Activated B cell treated with CpG ODN at 0.5 μM for 24 hours (primary cell): Measurements from ENCODE around the gene PNMT. TPM values are rescaled to one million over a fixed set of nuclear protein-coding genes. Genes with fewer than 3 reads are reported as not detected.

Source experiments
- ATAC-seq: fragments of 200-7000 bp; cut with Tn5 transposase; one replicate; pipeline ENCODE4 v1.10.0; 2021; ENCODE audit warnings: low read depth, mild to moderate bottlenecking, moderate library complexity
- CTCF ChIA-PET: fragments of 350-600 bp; sonication (Branson Sonifier 250); formaldehyde crosslinking; loops from one replicate; lab custom pipeline; 2021; ENCODE audit warnings: antibody characterized with exemption; lab: Charles Lee
- POLR2A ChIA-PET: fragments of 350-600 bp; sonication (Branson Sonifier 250); formaldehyde crosslinking; loops from one replicate; lab custom pipeline; 2021; ENCODE audit warnings: antibody characterized with exemption; lab: Charles Lee
- DNase-seq: peaks from one replicate; pipeline ENCODE4 v3.0.0; 2022
- H3K27ac Mint-ChIP-seq: one replicate; pipeline ENCODE4 v1.8.0; 2020; ENCODE audit warnings: mixed read lengths
- H3K27me3 Mint-ChIP-seq: one replicate; pipeline ENCODE4 v1.8.0; 2021; ENCODE audit warnings: mixed read lengths
- H3K36me3 Mint-ChIP-seq: one replicate; pipeline ENCODE4 v1.8.0; 2021; ENCODE audit warnings: low read depth, mixed read lengths
- H3K4me1 Mint-ChIP-seq: one replicate; pipeline ENCODE4 v1.8.0; 2021; ENCODE audit warnings: mixed read lengths
- H3K4me3 Mint-ChIP-seq: one replicate; pipeline ENCODE4 v1.8.0; 2020; ENCODE audit warnings: mild to moderate bottlenecking, mixed read lengths
- H3K9me3 Mint-ChIP-seq: one replicate; pipeline ENCODE4 v1.8.0; 2020; ENCODE audit warnings: mixed read lengths
- CTCF ChIP-seq: fragments of 200-600 bp; IDR thresholded peaks from one replicate; pipeline ENCODE4 v1.8.0; 2022; ENCODE audit warnings: antibody characterized with exemption, mild to moderate bottlenecking
- intact Hi-C: fragments of 100-400 bp; cut with micrococcal nuclease; formaldehyde crosslinking; loops from one replicate; pipeline ENCODE4 v1.15.1; 2024
- total RNA-seq: library from RNA; stranded (reverse); gene quantifications from 2 replicates; pipeline ENCODE4 v1.2.3, GENCODE V29; 2022

PNMT gene
- total RNA-seq, 1 donor from 2014 or later, result not detected

GRCh38 chr17:39626171-39627046 lies 41.8 kb upstream of the PNMT start, which contains the start of gene PPP1R1B:
TSS of gene PPP1R1B (plus strand) at chr17:39626952. CDS start at chr17:39627393, 441 bp downstream.
- Mint-ChIP-seq H3K9me3 (no peaks in the 10 kb centered on the region), H3K27ac (no peak within 1 kb of the TSS), H3K27me3 (peaks cover 33% of the 10 kb centered on the region), H3K4me3 (peak within 1 kb of the TSS; percentile 74), H3K4me1 (peaks cover 26% of the 10 kb centered on the region), H3K36me3 (no peaks in the 10 kb centered on the region)
- POLR2A ChIA-PET, result interaction anchor here (0.6 kb wide), 1 partner anchor 394 kb away, joined by 3 read pairs; no protein-coding TSS in a partner anchor
- no peak for DNase-seq
- ATAC-seq, result no peak
- CTCF ChIA-PET, result interaction anchor here (5.9 kb wide), 1 partner anchor 7 kb away, joined by 56 read pairs; no protein-coding TSS in a partner anchor
- no peak for TF ChIP-seq CTCF
- intact Hi-C loops, result loop anchor here (10.0 kb wide), 1 partner anchor 422 kb away; the partner anchor contains the start of gene RPL19

DNA sequence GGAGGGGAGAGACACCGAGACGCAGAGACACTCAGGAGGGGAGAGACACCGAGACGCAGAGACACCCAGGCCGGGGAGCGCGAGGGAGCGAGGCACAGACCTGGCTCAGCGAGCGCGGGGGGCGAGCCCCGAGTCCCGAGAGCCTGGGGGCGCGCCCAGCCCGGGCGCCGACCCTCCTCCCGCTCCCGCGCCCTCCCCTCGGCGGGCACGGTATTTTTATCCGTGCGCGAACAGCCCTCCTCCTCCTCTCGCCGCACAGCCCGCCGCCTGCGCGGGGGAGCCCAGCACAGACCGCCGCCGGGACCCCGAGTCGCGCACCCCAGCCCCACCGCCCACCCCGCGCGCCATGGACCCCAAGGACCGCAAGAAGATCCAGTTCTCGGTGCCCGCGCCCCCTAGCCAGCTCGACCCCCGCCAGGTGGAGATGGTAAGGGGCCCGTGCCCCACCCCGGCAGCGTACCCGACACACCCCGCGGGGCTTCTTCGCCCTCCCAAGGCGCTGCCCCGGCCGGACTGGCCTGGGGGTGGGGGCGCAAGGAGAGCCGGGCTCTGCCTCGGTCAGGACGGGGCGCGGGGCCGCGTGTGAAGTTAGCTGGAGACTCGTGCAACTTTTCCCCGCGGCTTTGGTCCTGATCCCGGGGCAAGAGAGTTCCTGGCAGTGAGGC lies 41.1 kb upstream of the PNMT start:
- POLR2A ChIA-PET, result interaction anchor here (0.6 kb wide), 2 partner anchors 21 to 393 kb away, joined by 3 read pairs; no protein-coding TSS in a partner anchor

DNA sequence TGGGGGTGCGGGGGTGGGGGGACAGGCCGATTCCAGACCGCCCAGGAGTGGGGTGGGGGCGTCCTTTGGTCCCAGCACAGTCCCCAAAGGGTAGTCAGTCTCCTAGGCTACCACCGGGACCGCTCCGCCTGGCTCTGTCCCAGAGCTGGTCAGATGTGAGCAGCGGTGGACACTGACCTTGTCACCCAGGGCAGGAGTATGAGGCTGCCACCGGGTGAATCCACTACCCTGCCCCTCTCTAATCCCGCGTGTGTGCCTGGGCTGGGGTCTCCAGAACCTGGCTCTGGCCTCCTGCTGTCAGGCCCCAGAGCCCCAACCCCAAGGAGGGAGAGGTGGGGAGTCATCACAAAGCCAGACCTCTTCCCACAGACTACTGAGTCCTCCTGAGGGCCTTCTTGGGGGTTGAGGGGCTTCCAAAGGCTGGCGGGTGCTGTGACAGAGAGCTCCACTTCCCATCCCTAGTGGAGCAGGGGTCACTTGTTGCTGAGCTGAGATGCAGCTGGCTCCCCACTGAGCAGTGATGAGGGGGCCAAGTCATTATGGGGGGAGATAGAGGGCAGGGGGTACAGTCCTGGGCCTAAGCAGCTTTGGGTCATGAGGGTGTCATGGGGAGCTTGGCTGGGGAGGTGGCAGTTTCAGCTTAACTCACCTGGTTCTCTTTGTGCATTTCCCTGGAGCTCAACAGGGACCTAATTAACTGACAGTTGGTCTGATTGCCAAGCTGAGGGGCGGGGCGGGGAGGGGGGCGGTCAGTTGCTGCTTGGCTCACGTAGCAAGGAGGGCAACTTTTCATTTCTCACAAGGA lies 40.3 kb upstream of the PNMT start:
- intact Hi-C loops, result loop anchor here (10.0 kb wide), 1 partner anchor 423 kb away; the partner anchor contains the start of gene RPL19

More for the DNA sequence above, 41.1 kb upstream of the PNMT start:
- ATAC-seq, result no peak
- intact Hi-C loops, result loop anchor here (10.0 kb wide), 1 partner anchor 422 kb away; the partner anchor contains the start of gene RPL19
- TF ChIP-seq CTCF, result no peak
- Mint-ChIP-seq H3K4me1 (peaks cover 21% of the 10 kb centered on the region), H3K27me3 (peaks cover 33% of the 10 kb centered on the region), H3K36me3 (no peaks in the 10 kb centered on the region), H3K27ac (no peak overlapping the region), H3K4me3 (peak overlapping the region; percentile 74), H3K9me3 (no peaks in the 10 kb centered on the region)
- no peak for DNase-seq
- CTCF ChIA-PET, result no interaction called here

More for the DNA sequence above, 40.3 kb upstream of the PNMT start:
- ATAC-seq (no peak), DNase-seq (no peak)
- Mint-ChIP-seq H3K27ac (no peak overlapping the region), H3K9me3 (no peaks in the 10 kb centered on the region), H3K27me3 (peaks cover 33% of the 10 kb centered on the region), H3K4me1 (peaks cover 17% of the 10 kb centered on the region), H3K36me3 (no peaks in the 10 kb centered on the region), H3K4me3 (no peak overlapping the region)
- ChIA-PET CTCF (interaction anchor here (0.9 kb wide), 1 partner anchor 26 kb away, joined by 4 read pairs; no protein-coding TSS in a partner anchor), POLR2A (interaction anchor here (0.6 to 0.7 kb wide), 5 partner anchors 9 to 235 kb away, joined by 3 to 9 read pairs (median 4); no protein-coding TSS in a partner anchor)
- TF ChIP-seq CTCF, result no peak
